Common myeloid progenitor, CD34-positive (primary cell): Measurements from ENCODE around the gene CXCL8.

Experiments used
- CTCF ChIA-PET: fragments of 350-600 bp; sonication (Branson Sonifier 250); formaldehyde crosslinking; loops from one replicate; lab custom pipeline; 2021; ENCODE audit warnings: antibody characterized with exemption; lab: Charles Lee
- POLR2A ChIA-PET: fragments of 350-600 bp; sonication (Branson Sonifier 250); formaldehyde crosslinking; loops from one replicate; lab custom pipeline; 2021; ENCODE audit warnings: antibody characterized with exemption; lab: Charles Lee
- DNase-seq, 3 donors: peaks; one replicate each; pipeline versions ENCODE4 v3.0.0 to v3.0.0-alpha.2; 2013
- H3K27ac ChIP-seq, 2 experiments: 1 replicate in 1 of 2; 2 replicates in 1 of 2; pipeline ENCODE4 v1.7.0; 2013; ENCODE audit warnings: inconsistent platforms in 2 of 2, low read length in 2 of 2, mild to moderate bottlenecking in 2 of 2, low read depth in 1 of 2, moderate library complexity in 1 of 2; ENCODE audit not compliant: severe bottlenecking in 2 of 2, insufficient read depth in 1 of 2, poor library complexity in 1 of 2
- H3K27me3 ChIP-seq, 5 experiments: replicated peaks in 2 of 5; 1 replicate in 3 of 5; 2 replicates in 2 of 5; pipeline versions ENCODE4 v1.6.1 to v1.7.0; 2013; ENCODE audit warnings: low read length in 4 of 5, mild to moderate bottlenecking in 2 of 5, moderate library complexity in 2 of 5, inconsistent platforms in 1 of 5; ENCODE audit not compliant: insufficient read depth in 5 of 5, control insufficient read depth in 4 of 5
- H3K36me3 ChIP-seq, 4 experiments: 1 replicate in 2 of 4; 2 replicates in 2 of 4; pipeline versions ENCODE4 v1.6.1 to v1.7.0; 2013; ENCODE audit warnings: low read length in 3 of 4, control low read depth in 1 of 4, mild to moderate bottlenecking in 1 of 4; ENCODE audit not compliant: control insufficient read depth in 4 of 4, insufficient read depth in 4 of 4
- H3K4me1 ChIP-seq, 4 experiments: 1 replicate in 3 of 4; 2 replicates in 1 of 4; pipeline versions ENCODE4 v1.6.1 to v1.7.1; 2013; ENCODE audit warnings: low read length in 3 of 4, mild to moderate bottlenecking in 3 of 4, control low read depth in 1 of 4, inconsistent platforms in 1 of 4, moderate library complexity in 1 of 4; ENCODE audit not compliant: control insufficient read depth in 4 of 4, insufficient read depth in 4 of 4; ENCODE audit errors: control extremely low read depth in 1 of 4
- H3K4me3 ChIP-seq, 7 experiments: 1 replicate in 4 of 7; 2 replicates in 3 of 7; pipeline versions ENCODE4 v1.5.1 to v1.7.0; 2013; ENCODE audit warnings: mild to moderate bottlenecking in 7 of 7, low read length in 6 of 7, moderate library complexity in 6 of 7, inconsistent platforms in 2 of 7, low read depth in 2 of 7, control low read depth in 1 of 7; ENCODE audit not compliant: insufficient read depth in 4 of 7, control insufficient read depth in 1 of 7; ENCODE audit errors: extremely low read depth in 1 of 7
- H3K9me3 ChIP-seq, 5 experiments: 1 replicate in 4 of 5; 2 replicates in 1 of 5; pipeline versions ENCODE4 v1.6.1 to v1.7.1; 2013; ENCODE audit warnings: low read length in 4 of 5, mild to moderate bottlenecking in 2 of 5, inconsistent platforms in 1 of 5, low read depth in 1 of 5, moderate library complexity in 1 of 5; ENCODE audit not compliant: control insufficient read depth in 4 of 5, insufficient read depth in 2 of 5; ENCODE audit errors: control extremely low read depth in 1 of 5
- WGBS: methylation state at CpG from one replicate; pipeline ENCODE4 v1.1.5; 2013; ENCODE audit not compliant: insufficient coverage; 5-methylcytosine and 5-hydroxymethylcytosine counted together

The CXCL8 gene

DNA sequence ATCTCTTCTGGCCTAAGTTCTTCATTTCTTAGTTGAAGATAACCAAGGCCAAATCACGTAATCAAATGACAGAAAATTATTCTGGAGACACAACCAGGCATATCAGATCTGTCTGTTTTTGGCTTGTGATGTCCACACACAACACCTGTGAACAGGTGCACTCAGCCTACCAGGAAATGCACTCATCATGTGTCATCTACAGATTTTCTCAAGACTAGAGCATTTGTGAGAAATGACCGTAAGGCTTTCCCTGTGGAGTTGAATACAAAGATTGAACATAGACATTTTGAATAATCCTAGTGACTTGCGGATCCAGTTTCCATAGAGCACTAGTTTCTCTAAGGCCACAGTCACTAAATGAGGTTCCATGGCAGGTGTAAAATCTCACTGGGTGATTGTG, 26.7 kb upstream of the CXCL8 start:
- Histone ChIP-seq H3K9me3 (peaks cover 0 to 4% (median 0%) of the 10 kb centered on the region in 5 experiments), H3K4me1 (peaks cover 4 to 25% (median 14%) of the 10 kb centered on the region in 4 experiments), H3K4me3 (no peak overlapping the region), H3K27ac (no peak overlapping the region), H3K36me3 (no peaks in the 10 kb centered on the region), H3K27me3 (no peaks in the 10 kb centered on the region)
- CTCF ChIA-PET = interaction anchor here (3.3 kb wide), 1 partner anchor 13 kb away, joined by 14 read pairs; no protein-coding TSS in a partner anchor
- POLR2A ChIA-PET = no interaction called here
- DNase-seq = no peak
- 100% methylated on average over 2 of the region's 3 CpGs for WGBS

GRCh38 chr4:73714647-73715046, 25.7 kb upstream of the CXCL8 start:
- POLR2A ChIA-PET = interaction anchor here (0.5 kb wide), 1 partner anchor 452 kb away, joined by 7 read pairs; no protein-coding TSS in a partner anchor
- Histone ChIP-seq H3K36me3 (no peaks in the 10 kb centered on the region), H3K4me3 (no peak overlapping the region), H3K27ac (no peak overlapping the region), H3K4me1 (peaks cover 4 to 28% (median 13%) of the 10 kb centered on the region in 4 experiments), H3K27me3 (no peaks in the 10 kb centered on the region), H3K9me3 (peaks cover 0 to 4% (median 0%) of the 10 kb centered on the region in 5 experiments)
- CTCF ChIA-PET = interaction anchor here (1.0 to 3.3 kb wide), 3 partner anchors 10 to 16 kb away, joined by 4 to 17 read pairs (median 14); no protein-coding TSS in a partner anchor
- no peak for DNase-seq
- no CpG with 5 or more reads among the region's 2 CpGs for WGBS

DNA sequence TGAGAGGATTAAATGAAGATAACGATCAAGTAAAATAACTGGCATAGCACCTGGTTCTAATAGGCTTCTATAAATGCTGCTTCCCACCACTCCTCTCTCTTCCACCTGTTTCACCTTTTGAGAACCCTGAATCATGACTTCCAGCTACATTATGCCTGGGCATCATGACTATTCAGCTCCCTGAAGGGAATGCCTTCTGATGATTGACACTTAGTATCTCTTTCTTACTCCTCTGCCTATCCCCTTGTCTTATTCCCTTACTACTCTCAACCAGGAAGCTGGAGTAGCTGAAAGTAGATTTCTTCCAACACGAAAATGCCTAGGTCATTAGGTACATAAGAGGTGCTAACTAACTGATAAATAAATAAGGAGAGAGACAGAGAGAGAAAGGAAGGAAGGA, 24.7 kb upstream of the CXCL8 start:
- Histone ChIP-seq H3K36me3 (no peaks in the 10 kb centered on the region), H3K9me3 (peaks cover 0 to 4% (median 0%) of the 10 kb centered on the region in 5 experiments), H3K27me3 (no peaks in the 10 kb centered on the region), H3K4me1 (peaks cover 0 to 20% (median 8%) of the 10 kb centered on the region in 4 experiments), H3K4me3 (no peak overlapping the region), H3K27ac (no peak overlapping the region)
- CTCF ChIA-PET = interaction anchor here (1.0 to 3.3 kb wide), 3 partner anchors 11 to 15 kb away, joined by 4 to 17 read pairs (median 14); no protein-coding TSS in a partner anchor
- WGBS = 100% methylated on average over 1 of the region's 2 CpGs
- POLR2A ChIA-PET = no interaction called here
- no peak for DNase-seq

- Histone ChIP-seq H3K9me3 (peaks cover 0 to 4% (median 0%) of the 10 kb centered on the region in 5 experiments), H3K4me3 (no peak overlapping the region), H3K27me3 (no peaks in the 10 kb centered on the region), H3K27ac (peak overlapping the region in 1 of 2 experiments; percentile 2), H3K4me1 (peaks cover 2 to 23% (median 7%) of the 10 kb centered on the region in 4 experiments), H3K36me3 (no peaks in the 10 kb centered on the region)
- no CpG with 5 or more reads among the region's 1 CpG for WGBS
- ChIA-PET CTCF (interaction anchor here (1.6 kb wide), 1 partner anchor 11 kb away, joined by 6 read pairs; no protein-coding TSS in a partner anchor), POLR2A (no interaction called here)
- peak in 2 of 3 donors; percentile 71 to 78 for DNase-seq
Measured at GRCh38 chr4:73718375-73719373, 21.7 kb upstream of the CXCL8 start.

DNA sequence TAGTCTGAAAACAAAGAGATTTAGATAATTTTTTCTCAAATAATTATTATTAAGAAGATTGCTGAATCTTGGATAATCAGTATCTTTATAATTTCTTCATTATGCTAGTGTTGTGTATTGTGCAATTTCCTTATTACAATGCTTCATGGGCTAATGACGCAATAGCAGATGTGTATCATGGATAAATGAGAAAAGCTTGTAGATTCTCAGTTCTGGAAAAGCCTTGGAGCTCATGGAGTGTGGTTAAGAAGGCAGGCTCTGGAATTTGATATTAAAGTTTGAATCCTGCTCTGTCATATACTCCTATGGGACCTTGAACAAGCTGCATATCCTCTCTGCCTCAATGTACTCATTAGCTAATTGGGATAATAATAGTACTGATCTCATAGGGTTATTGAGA, 18.9 kb upstream of the CXCL8 start:
- Histone ChIP-seq H3K27ac (no peak overlapping the region), H3K4me3 (no peak overlapping the region), H3K4me1 (peaks cover 2 to 23% (median 7%) of the 10 kb centered on the region in 4 experiments), H3K36me3 (no peaks in the 10 kb centered on the region), H3K9me3 (no peaks in the 10 kb centered on the region), H3K27me3 (no peaks in the 10 kb centered on the region)
- no CpG with 5 or more reads among the region's 1 CpG for WGBS
- ChIA-PET POLR2A (no interaction called here), CTCF (interaction anchor here (2.6 kb wide), 1 partner anchor 9 kb away, joined by 13 read pairs; no protein-coding TSS in a partner anchor)
- DNase-seq = no peak

GRCh38 chr4:73721909-73722308, 18.5 kb upstream of the CXCL8 start:
- no peak for DNase-seq
- POLR2A ChIA-PET = no interaction called here
- CTCF ChIA-PET = interaction anchor here (2.6 kb wide), 1 partner anchor 8 kb away, joined by 13 read pairs; no protein-coding TSS in a partner anchor
- Histone ChIP-seq H3K27ac (no peak overlapping the region), H3K27me3 (no peaks in the 10 kb centered on the region), H3K4me1 (peaks cover 2 to 23% (median 7%) of the 10 kb centered on the region in 4 experiments), H3K4me3 (no peak overlapping the region), H3K9me3 (no peaks in the 10 kb centered on the region), H3K36me3 (no peaks in the 10 kb centered on the region)
- 100% methylated on average over 1 of the region's 1 CpG for WGBS
